Measurements from ENCODE around the gene LDHAL6A. TPM values are rescaled to one million over a fixed set of nuclear protein-coding genes. Genes with fewer than 3 reads are reported as not detected.

Gene LDHAL6A
- total RNA-seq, 1 experiment from 2014 or later: not detected

- Mint-ChIP-seq H3K4me1 (no peaks in the 10 kb centered on the region), H3K36me3 (ENCODE audit: insufficient read depth in 1 of 3, low read depth in 3 of 3) (no peaks in the 10 kb centered on the region), H3K9me3 (no peaks in the 10 kb centered on the region), H3K27me3 (ENCODE audit: low read depth) (no peaks in the 10 kb centered on the region), H3K4me3 (no peak overlapping the region), H3K27ac (no peak overlapping the region)
- no peak overlapping the region for H2AFZ ChIP-seq (ENCODE audit: low read length)
- no peak overlapping the region for H3K18ac ChIP-seq (ENCODE audit: insufficient read length, low read depth, low read length)
- no peak overlapping the region for H2BK20ac ChIP-seq (ENCODE audit: low read depth, low read length, poor library complexity, severe bottlenecking)
- no peaks in the 10 kb centered on the region for H3K23me2 ChIP-seq (ENCODE audit: insufficient read length, low read depth, low read length, poor library complexity, severe bottlenecking)
- H3K23ac ChIP-seq (ENCODE audit: insufficient read length, low read depth, low read length): no peak overlapping the region
- H3K4me1 ChIP-seq (ENCODE audit: insufficient read depth, low read length): no peaks in the 10 kb centered on the region
- H4K20me1 ChIP-seq (ENCODE audit: control insufficient read depth, insufficient read depth, insufficient read length): no peaks in the 10 kb centered on the region
- no peaks in the 10 kb centered on the region for H3K79me2 ChIP-seq (ENCODE audit: insufficient read depth, low read length)
- DNase-seq: no peak
- no peak overlapping the region for H3K9ac ChIP-seq (ENCODE audit: extremely low read depth, insufficient read length, low read length)
- WGBS (ENCODE audit: extremely low coverage, insufficient read length, low lambda C conversion rate): no CpG with 5 or more reads among the region's 2 CpGs
- no peak overlapping the region for H3K56ac ChIP-seq (ENCODE audit: insufficient read length, low read depth, low read length)
- no peaks in the 10 kb centered on the region for H3K9me3 ChIP-seq (ENCODE audit: control insufficient read depth, low read depth, low read length)
- no peak overlapping the region for H4K91ac ChIP-seq (ENCODE audit: insufficient read length, low read depth, low read length)
- no peaks in the 10 kb centered on the region for H3K79me1 ChIP-seq (ENCODE audit: insufficient read depth, low read depth, low read length, poor library complexity, severe bottlenecking)
- no peak overlapping the region for H3K14ac ChIP-seq (ENCODE audit: insufficient read depth, low read length)
- no peak overlapping the region for H3K4me2 ChIP-seq (ENCODE audit: insufficient read depth, insufficient read length, low read length)
- no peak overlapping the region for H2BK12ac ChIP-seq (ENCODE audit: insufficient read length, low read depth, low read length)
- H4K8ac ChIP-seq (replicated peaks; ENCODE audit: insufficient read length, low read depth, low read length): no peak overlapping the region
- H3K27me3 ChIP-seq (ENCODE audit: insufficient read depth, low read length): no peaks in the 10 kb centered on the region
- no peak overlapping the region for H3K4ac ChIP-seq (ENCODE audit: low read depth, low read length)
- H3T11ph ChIP-seq (ENCODE audit: low read length): no peak overlapping the region
- no peak overlapping the region for H3K27ac ChIP-seq (ENCODE audit: insufficient read length, low read depth, low read length)
- H2BK120ac ChIP-seq (ENCODE audit: low read depth, low read length, poor library complexity, severe bottlenecking): no peak overlapping the region
- no peak overlapping the region for H2AK5ac ChIP-seq (ENCODE audit: insufficient read length, low read length)
- no peak overlapping the region for H4K5ac ChIP-seq (ENCODE audit: insufficient read length, low read depth, low read length)
- no peak overlapping the region for H2BK15ac ChIP-seq (ENCODE audit: low read depth, low read length)
- TF ChIP-seq CTCF (conservative IDR thresholded peaks at IDR 0.05): no peak
- no peak overlapping the region for H2BK5ac ChIP-seq (ENCODE audit: insufficient read length, low read length)
Observed at GRCh38 chr11:18419040-18419439, 36.6 kb upstream of the LDHAL6A start.
